ENCODE data around the gene SPNS3.

The SPNS3 gene

GRCh38 chr17:4436381-4436780, 2.6 kb downstream of the SPNS3 start:
- no peak for DNase-seq

DNA sequence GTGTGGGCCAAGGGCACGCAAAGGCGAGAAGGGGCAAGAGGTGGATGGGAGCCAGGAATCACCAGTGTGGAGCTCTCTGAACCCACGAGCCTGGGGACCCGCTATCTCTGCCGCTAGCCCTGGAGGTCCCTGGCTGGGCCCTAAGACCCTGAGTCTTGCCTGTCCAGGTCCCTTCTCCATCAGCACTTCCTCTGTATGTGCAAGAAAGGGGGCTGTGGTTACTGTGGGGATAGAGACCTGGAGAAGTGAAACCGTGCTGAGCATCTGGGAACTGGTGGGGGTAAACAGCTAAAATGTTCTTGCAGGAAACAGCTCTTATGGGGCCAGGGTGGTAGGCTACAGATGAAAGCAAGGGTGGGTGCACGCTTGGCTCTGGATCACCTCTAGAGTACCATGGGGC, 3.1 kb downstream of the SPNS3 start:
- peak; percentile 53 to 58 for DNase-seq

DNA sequence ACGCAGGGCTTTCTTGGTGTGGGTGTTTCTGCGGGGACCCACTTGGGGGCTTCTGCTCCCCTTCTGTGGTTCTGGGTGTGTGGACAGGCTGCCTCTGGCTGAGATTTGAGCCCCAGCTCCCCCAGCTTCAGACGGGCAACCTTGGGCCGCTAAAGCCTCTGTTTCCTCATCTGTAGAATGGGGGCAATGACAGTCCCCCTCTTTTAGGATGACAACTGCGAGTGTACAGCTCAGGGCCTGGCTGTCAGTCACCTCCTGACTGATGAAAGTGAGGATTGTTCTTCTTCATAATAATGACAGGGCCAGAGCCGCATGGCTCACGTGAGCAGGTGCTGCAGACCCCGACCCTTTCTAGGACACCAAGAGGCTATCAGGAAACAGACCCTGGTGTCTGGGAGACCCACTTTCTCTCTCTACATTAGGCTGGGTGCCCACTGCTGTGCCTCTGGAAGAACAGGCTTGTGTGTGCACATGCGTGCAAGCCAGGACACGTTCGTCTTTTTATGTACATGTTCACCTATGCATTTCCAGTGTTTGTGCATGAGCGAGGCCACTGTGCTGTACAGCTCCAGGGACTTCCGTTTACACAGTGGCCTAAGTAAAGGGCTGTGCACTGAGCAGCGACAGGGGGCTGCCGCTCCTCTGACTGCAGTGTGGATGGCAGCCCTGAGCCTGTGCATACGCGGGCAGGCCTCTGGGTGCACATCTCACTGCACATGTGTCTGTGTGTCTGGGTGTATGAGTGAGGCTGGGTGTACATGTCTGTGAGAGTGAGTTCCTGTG, 4.6 kb downstream of the SPNS3 start:
- DNase-seq: no peak

GRCh38 chr17:4440021-4440420, 6.3 kb downstream of the SPNS3 start:
- DNase-seq: no peak

DNA sequence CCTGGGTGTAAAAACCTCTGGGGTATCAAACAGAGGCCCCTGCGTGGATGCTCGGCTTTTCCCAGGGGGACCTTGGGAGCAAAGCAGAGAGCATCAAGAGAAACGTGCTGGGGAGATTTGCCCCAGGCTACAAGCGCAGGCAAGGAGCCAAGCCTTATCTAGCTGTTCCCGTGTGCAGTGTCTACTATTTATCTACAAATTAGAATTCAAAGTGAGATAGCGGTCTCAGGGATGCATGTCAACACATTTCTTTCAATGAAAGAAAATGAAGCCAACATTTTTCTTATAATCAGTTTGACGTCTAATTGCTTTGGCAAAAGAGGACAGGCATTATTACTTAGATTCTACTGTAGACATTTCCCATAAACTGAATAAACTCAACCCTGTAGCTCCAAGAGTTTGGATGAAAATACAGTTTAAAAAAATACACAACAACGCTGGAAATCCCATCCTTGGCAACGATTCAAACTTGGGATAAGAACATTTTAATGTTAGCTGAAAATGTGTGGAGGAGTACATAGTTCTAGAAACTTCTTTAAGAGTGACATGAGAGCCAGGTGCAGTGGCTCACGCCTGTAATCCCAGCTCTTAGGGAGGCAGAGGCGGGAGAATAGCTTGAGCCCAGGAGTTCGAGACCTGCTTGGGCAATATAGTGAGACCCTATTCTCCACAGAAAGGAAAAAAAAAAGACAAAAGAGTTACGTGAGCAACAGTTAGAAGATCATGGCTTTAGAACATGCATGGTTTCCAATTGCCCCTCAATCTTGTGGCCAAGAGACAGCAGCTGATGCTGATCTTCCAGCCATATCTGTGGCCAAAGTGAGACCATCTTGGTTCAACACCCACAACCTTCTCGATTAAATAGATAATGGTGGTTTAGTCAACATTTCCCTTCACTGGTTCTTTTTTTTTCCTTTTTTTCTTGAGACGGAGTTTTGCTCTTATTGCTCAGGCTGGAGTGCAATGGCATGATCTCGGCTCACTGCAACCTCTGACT, 7.2 kb downstream of the SPNS3 start:
- no peak for DNase-seq

DNA sequence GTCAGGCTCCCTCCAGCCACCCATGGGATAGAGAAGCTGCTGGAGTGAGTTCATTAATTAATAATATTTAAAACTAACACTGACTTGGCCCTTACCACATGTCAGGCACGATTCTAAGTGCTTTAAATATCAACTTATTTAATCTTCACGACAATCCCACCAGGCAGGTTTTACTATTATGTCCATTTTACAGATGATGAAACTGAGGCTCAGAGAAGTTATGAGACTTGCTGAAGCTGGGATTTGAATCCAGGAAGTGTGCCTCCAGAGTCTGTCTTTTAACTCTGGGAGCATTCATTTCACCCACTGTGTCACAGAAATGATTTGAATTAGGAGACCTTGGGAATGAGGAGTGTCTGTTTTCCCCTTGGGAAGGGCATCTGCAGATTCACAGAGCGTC, 8.8 kb downstream of the SPNS3 start:
- no peak for DNase-seq

GRCh38 chr17:4443476-4443875, 9.7 kb downstream of the SPNS3 start:
- no peak for DNase-seq

- no peak for DNase-seq
Measured at GRCh38 chr17:4444782-4445473, 11.2 kb downstream of the SPNS3 start.

GRCh38 chr17:4445731-4446130, 12.0 kb downstream of the SPNS3 start:
- no peak for DNase-seq

DNA sequence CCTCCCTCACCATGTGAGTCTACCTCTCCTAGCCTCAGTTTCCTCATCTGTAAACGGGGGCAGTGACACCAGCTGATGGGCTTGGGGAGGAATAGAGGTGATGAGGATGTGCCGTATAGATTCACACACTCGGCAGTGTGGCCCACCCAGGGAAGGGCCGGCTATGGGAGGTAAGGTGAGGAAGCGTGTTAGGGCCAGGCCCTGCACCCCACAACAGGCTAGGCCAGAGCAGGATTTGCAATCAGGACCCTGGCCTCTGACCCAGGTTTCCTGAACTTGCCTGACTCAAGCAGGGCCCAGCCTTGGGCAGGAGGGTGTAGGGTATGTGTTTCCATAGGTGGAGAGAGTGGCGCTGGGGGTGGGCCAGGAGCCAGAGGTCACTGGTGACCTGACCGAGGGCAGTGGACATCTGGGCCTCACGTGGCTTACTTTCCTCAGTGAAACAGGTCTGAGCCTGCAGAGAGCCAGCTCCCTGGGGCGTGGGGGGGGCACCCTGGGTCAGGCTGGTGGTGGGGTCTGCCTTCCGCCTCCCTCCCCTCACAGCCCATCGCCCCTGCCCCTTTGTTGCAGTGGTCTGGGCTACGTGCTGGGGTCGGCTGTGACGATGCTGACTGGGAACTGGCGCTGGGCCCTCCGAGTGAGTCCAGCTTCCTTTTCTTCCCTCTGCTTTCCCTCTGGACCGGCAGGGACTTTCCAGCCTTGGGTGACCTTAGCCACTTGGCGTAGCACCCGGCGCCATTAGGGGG, 12.8 kb downstream of the SPNS3 start:
- DNase-seq: no peak

- no peak for DNase-seq
Measured at GRCh38 chr17:4448197-4448980, 14.6 kb downstream of the SPNS3 start.

GRCh38 chr17:4449736-4450135, 16.0 kb downstream of the SPNS3 start:
- no peak for DNase-seq

DNA sequence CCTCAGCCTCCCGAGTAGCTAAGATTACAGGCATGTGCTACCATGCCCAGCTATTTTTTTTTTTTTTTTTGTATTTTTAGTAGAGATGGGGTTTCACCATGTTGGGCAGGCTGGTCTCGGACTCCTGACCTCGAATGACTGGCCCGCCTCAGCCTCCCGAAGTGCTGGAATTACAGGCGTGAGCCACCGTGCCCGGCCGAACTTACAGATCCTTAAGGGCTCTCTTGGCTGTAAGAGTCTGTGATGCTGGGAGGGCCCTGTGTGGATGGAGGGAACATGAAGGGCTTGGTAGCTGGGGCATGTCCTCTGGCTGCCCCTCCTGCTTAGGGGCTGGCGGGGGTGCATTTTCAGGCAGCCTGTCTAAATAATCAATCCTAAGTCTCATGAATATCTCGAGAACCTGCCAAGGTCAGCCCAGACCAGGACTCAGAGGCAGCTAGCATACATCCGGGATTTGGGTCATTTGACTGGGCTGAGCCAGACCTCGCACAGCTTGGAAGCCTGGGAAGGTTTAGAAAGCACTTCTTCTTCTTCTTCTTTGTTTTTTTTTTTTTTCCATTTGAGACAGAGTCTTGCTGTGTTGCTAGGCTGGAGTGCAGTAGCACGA, 17.1 kb downstream of the SPNS3 start:
- DNase-seq: no peak

DNA sequence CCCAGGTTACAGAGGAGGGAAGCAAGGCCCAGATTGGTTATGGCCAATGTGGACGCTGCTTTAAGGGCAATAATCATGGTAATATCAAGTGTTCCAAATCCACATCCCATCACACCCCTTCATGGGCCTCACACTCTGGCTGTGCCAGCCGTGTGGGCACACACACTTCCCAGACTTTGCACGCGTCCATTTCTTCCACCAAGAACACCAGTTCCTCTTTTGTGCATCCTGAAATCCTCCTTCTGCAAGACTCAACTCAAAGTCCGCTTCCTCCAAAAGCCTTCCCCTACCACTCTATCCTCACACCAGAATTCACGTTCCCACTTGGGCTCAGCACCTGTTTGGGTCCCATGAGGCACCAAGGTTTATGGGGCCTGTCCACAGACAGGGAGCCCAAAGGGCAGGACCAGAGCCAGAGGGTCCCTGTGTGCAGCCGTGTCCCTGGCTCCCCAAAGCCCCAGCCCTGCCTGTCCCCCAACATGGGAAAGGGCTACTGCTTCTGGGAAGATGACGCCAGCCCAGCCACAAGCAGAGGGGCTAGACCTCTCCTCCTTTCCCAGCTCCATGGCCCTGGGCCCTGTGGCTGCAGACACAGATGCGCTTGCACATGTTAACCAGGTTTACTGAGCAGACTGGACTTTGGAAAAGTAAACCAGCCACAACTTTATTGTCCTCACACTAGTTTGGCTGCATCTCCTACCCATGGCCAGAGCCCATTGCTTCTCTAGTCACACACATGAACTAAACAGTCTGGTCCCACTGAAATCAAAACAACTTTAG, 20.3 kb downstream of the SPNS3 start:
- peak; percentile 22 to 27 for DNase-seq

- DNase-seq: no peak
Measured at GRCh38 chr17:4460661-4461060, 26.9 kb downstream of the SPNS3 start.

DNA sequence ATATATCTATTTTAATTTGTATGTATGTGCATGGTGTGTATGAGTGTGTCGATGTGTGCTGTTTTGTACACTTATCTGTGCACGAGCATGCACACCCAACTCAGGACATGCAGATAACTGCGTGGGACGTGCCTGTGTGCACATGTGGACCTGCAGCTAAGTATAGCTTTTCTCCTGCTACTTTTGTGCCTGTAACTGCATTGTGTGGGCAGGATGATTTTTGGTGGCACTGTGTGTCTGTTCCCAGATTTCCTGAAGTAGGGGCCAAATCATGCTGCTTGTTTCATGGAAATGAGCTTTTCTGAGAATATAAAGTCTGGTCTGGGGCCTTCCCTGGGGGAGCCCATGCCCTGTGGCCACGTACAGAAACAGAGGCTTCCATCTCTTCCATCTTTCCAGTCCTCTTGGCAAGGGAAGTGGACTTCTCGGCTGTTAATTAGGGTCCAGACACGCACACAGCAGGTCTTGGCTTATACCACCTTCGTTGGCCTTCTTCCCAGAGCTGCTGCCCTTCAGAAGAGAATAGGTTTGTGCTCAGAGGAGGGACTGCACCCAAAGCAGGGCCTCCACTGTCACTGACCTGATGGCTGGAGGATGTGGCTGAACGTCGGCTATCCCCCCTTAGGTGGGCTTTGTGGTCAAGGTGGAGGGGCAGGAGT, 30.2 kb downstream of the SPNS3 start:
- no peak for DNase-seq

- DNase-seq: no peak
Measured at GRCh38 chr17:4465786-4466185, 32.0 kb downstream of the SPNS3 start.

DNA sequence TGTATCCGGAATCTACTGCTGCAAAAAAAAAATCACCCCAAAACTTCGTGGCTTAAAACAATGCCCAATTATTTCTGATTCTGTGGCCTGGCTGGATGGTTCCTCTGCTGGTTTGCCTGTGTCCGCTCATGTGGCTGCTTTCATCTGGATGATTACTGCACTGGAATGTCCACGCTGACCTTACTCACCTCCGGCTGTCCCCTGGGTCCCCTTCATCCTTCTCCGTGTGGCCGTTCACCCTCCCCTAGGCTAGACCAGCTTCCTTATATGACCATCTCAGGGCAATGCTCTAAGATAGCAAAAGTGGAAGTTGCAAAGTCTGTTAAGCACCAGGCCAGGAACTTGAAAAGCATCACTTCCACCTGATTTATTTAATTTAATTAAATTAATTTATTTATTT, 33.5 kb downstream of the SPNS3 start:
- DNase-seq: peak in 1 of 2 experiments; percentile 1

DNA sequence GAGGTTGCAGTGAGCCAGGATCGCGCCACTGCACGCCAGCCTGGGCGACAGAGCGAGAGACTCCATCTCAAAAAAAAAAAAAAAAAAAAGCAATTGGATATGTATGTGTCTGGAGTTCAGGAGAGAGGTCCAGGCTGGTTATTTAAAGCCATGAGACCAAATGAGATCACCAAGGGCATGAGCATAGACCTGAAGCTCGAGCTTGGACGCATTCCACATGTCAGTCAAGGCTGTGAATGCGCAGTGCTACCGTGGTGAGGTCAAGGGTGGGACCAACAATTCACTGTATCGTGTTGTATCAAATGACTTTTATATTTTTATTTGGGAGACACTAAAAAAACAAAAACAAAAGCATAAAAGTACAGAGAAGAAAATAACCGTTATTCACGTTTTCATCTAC, 35.8 kb downstream of the SPNS3 start:
- no peak for DNase-seq

DNA sequence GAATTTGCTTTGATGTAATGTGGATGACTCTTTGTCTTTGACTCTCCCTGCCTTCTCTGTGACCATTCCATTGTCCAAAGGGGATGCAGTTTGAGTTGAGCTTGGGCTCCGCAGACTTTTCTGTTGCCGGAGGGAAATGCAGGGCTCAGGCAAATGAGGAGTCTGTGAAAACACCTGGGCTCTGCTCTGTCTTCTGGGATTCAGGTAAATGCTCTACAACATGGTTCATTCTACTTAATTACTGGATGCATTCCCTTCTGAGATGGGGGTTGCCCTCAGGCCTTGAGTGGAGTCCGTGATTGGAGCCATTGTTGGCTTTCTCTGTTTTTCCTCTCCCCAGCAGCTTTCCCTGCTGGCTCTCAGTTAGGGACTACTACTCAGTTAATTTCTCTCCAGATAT, 38.5 kb downstream of the SPNS3 start:
- no peak for DNase-seq
